Activated CD4-positive, alpha-beta T cell treated with anti-CD3 and anti-CD28 coated beads, Interleukin-2, Interleukin-4, amounts not matched to agents 100 ng/mL and 50 ng/mL, durations not matched to agents 16 hours and 8 hours (primary cell): ENCODE results near the gene GPR146.

Source experiments
- DNase-seq: peaks from one replicate; pipeline ENCODE4 v3.0.0-alpha.2; 2020; ENCODE audit warnings: low spot score

GPR146 gene

DNA sequence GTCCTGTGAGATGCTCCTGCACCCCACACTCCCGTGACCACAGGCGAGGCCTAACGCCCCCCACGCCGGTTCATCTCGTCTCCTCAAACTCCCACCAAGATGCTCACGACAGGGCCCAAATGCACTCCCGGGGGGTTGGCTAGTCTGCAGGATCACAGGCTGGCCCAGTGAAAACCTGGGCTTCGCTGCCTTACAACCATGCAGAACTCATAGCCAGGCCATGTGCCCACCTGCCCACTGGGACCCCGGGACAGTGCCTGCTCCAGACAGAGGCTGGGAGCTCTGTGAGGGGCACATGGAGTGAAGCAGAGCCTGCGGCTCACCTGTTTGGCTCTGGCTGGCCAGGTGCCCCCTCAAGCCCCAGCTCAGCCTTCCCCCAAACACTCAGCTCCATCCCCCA, 34.2 kb downstream of the GPR146 start:
- no peak for DNase-seq

- no peak for DNase-seq
Observed at GRCh38 chr7:1078985-1079384, 34.6 kb downstream of the GPR146 start.

GRCh38 chr7:1079546-1079945, 35.2 kb downstream of the GPR146 start:
- DNase-seq, result no peak

GRCh38 chr7:1080252-1080920, 36.0 kb downstream of the GPR146 start:
- no peak for DNase-seq

GRCh38 chr7:1080921-1081255, 36.5 kb downstream of the GPR146 start:
- no peak for DNase-seq

DNA sequence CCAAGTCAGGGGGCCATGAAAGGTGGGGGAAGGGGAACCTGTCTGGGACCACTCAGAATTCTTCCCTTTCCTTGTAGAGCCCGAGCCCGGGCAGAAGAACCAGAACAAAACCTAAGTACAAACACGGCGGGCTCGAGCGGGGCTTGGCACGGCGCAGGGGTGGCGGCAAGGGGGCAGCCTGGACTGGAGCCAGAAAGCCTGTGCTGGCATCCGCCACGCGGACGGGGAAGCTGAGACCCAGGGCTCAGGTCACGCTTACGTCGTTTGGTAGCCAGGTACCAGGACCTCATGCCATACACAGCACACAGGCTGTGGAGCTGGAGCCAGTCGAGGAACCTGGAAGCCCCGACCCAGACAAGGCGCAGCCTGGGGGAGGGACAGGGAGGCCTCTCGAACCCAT, 37.0 kb downstream of the GPR146 start:
- DNase-seq, result no peak

DNA sequence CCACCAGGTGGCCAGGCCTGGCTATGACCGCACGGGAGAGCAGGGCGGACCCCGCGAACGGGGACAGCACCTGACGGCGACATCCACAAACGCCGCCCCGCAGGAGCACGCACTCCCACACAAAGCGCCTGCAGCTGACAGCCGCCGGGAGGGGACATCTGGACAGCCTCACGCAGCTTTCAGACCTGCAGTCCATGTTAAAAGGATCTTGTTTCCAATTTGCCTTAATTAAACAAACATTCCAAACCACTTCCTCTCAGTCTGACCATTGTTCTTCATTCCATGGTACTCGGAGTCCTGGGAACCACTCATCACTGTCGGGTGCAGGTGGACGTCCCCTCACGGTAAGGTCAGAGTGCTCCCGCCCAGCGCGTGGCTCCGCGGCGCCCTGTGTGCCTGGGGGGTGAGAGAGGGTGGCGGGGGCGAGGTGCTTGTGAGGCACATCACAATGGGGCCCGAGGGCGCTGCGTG, 37.6 kb downstream of the GPR146 start:
- DNase-seq, result no peak

DNA sequence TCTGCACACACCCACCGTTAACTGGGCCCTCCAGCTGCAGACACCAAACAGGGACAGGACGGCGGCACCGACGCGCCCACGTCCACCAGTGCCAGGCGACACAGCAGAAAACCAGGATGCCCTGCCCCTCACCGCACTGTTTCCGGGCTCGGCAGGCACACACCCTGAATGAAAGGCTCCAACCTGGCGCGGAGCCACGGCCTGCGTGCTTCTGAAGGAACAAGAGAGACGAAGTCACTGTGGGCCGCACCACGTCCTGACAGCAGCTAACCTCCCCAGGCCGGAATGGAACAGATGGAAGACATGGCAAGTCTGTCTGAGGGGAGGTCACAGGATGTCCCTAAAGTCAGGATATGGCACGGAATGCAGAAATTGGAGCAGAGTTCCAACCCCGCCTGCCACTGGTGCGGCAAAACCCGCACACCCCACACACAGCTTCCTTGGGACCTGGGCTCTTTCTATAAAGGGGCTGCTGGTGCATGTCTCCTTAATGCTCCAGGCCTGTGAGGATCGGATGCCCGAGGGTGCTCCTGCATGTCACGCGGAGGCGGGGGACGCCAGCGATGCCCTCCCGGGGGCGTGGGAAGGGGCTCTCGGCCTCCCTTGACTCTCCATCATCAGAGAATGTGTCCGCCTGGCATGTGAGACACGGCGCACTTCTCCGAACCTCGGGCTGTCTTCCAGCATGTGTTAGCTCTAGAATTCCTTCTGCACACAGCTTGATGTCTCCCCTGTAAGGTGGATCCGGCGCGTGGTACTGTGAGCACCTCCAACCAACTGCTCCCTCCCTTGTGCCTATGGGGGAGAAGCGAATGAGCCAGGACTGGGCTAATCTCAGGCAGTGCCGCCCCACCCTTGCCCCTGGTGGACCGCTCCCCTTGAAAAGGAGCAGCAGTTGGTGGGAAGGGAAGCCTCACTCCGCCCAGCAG, 39.6 kb downstream of the GPR146 start:
- DNase-seq, result no peak

GRCh38 chr7:1085266-1085665, 40.9 kb downstream of the GPR146 start:
- no peak for DNase-seq

- no peak for DNase-seq
Observed at GRCh38 chr7:1085910-1086421, 41.6 kb downstream of the GPR146 start.

GRCh38 chr7:1086588-1087464, 42.5 kb downstream of the GPR146 start:
- peak; percentile 78 for DNase-seq

DNA sequence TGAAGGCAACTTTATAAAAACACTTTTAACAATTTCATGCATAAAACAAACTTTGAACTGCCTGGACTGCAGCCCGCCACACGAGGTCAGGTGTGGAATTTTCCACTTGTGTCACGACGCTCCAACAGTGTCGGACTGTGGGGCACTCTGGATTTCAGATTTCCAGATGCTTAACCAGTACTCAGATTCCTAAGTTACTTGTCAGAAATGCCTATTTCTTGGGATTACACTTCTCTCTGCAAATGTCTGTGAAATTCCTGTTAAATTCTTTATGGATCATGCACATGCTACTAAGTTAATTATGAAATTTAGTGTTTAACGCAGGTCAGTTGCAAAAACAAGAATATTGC, 43.1 kb downstream of the GPR146 start:
- DNase-seq, result no peak

DNA sequence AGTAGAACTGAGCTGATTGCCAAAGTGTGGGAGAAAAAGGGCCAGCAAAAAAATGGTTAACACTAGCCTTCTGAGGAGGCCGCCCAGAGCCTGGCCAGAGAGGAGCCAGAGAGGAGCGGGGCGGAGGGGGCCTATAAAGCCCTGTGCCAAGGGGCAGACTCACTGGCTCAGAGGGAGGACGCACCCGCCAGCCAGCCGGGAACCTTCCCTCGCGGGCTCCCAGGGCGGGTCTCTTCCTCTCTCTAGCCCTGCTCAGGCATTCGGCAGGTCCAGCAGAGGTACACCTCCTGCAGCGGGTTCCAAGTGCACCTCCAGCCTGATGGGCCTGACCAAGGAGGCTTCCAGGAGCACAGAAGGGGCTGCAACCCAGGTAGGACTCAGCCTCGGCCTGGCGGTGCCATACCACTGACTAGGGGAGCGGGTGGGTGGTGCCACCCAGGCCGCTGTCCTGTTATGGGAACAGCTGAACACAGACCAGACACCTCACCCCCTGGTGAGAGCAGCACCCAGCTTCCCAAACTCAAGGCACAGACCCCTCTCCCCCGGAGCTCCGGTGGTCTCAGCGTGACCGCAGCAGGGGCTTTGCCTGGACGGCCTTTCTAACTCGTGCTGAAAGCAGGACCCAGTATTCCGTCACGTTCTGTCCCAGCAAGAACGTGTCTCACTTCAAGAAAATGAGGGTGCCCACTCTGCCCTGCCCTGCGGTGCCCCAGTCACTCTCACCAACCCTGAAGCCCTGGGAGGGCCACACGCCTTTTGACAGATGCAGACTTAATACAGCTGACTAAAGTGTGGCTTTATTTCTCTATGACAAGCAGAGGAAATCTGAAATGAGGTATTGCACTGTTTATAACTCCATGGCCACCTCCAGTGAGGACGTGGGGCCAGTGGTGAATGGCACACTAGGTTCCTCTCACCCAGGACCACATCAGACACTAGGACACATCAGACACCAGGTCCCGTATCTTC, 43.9 kb downstream of the GPR146 start, which contains the start of gene GPER1:
GPER1 (plus strand) TSS at position 162 of the 969 bp plus-strand sequence. CDS start 3,616 bp downstream, outside the sequence.
- no peak for DNase-seq

DNA sequence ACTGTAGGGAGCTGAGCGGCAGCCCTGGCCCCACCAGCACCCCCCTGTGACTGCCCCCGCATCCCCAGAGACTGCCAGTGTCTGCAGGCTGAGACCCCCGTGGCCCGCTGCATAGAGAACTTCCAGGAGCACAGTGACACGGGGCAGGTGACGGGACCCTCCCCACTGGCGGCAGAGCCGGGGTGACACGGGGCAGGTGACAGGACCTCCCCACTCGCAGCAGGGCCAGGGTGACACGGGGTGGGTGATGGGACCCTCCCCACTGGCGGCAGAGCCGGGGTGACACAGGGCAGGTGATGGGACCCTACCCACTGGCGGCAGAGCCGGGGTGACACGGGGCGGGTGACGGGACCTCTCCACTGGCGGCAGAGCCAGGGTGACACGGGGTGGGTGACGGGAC, 45.9 kb downstream of the GPR146 start:
- no peak for DNase-seq

- DNase-seq, result no peak
Observed at GRCh38 chr7:1090686-1091643, 46.6 kb downstream of the GPR146 start.

- DNase-seq, result no peak
Observed at GRCh38 chr7:1091644-1092027, 47.3 kb downstream of the GPR146 start.

DNA sequence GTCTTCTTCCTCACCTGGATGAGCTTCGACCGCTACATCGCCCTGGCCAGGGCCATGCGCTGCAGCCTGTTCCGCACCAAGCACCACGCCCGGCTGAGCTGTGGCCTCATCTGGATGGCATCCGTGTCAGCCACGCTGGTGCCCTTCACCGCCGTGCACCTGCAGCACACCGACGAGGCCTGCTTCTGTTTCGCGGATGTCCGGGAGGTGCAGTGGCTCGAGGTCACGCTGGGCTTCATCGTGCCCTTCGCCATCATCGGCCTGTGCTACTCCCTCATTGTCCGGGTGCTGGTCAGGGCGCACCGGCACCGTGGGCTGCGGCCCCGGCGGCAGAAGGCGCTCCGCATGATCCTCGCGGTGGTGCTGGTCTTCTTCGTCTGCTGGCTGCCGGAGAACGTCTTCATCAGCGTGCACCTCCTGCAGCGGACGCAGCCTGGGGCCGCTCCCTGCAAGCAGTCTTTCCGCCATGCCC, 47.9 kb downstream of the GPR146 start:
- DNase-seq, result no peak

GRCh38 chr7:1092806-1093501, 48.6 kb downstream of the GPR146 start:
- no peak for DNase-seq

DNA sequence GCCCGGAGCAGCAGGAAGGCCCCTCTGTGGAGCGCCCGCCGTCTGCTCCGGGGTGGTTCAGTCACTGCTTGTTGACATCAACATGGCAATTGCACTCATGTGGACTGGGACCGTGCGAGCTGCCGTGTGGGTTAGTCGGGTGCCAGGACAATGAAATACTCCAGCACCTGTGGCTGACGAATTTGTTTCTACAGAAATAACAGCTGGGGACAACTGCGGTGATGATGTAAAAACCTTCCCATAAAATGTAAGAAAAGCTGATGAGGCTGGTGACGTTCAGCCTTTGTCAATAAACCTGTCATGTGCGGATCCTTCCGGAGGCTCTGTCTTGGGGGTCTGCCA, 49.1 kb downstream of the GPR146 start:
- DNase-seq, result no peak
